T-helper 2 cell treated with Interferon-gamma antibody and Interleukin-4, amounts not matched to agents 5 μg/mL and 100 μg/mL, for 36 hours (primary cell): Measurements from ENCODE around the gene ROR2.

Experiments
- DNase-seq: peaks from one replicate; pipeline ENCODE4 v3.0.0; 2021; ENCODE audit warnings: low spot score
- H3K27ac Mint-ChIP-seq: one replicate; pipeline ENCODE4 v1.8.0; 2021; ENCODE audit warnings: mild to moderate bottlenecking, mixed read lengths
- H3K27me3 Mint-ChIP-seq: one replicate; pipeline ENCODE4 v1.8.0; 2021; ENCODE audit warnings: low read depth, mixed read lengths
- H3K36me3 Mint-ChIP-seq: one replicate; pipeline ENCODE4 v1.8.0; 2021; ENCODE audit warnings: low read depth, mixed read lengths
- H3K4me1 Mint-ChIP-seq: one replicate; pipeline ENCODE4 v1.8.0; 2021; ENCODE audit warnings: low read depth, mixed read lengths
- H3K4me3 Mint-ChIP-seq: one replicate; pipeline ENCODE4 v1.8.0; 2022; ENCODE audit warnings: mild to moderate bottlenecking, moderate library complexity, mixed read lengths
- H3K9me3 Mint-ChIP-seq: one replicate; pipeline ENCODE4 v1.8.0; 2021; ENCODE audit warnings: mixed read lengths

Gene ROR2

DNA sequence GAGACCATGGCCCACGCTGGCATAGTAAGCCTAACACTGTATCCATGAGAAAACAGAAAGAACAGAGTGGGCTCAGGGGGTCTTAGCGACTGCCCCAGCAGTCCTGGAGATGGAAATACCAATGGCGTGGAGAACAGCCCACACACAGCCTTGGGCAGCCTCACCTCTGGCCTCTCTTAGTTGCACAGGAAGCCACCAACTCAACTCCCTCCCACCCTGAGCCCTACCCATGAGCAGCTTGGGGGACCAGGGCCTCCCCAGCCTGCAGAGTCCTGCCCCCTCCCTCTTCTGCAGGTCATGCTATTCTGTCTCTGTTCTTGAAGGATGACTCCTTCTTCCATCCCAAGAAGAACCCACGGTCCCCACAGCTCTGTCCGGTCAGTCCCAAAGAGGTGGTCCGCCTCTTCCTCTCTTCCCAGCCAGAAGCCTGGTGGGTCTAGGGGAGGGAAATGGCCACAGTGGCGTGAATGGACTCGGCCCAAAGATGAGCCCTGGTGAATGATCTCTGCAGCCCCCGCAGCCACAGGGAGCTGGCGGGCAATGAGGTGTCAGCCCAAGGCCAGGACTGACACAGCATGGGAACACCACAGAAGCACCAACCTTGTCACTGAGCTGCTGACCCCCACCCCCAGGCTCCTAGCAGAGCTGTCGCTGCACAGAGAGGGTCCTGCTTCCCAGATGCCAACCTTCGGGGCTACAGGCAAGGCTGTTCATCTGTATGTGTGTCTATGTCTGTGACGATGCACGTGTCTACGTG lies 131.2 kb downstream of the ROR2 start:
- DNase-seq, result no peak
- H3K4me1 Mint-ChIP-seq, result no peaks in the 10 kb centered on the region
- H3K9me3 Mint-ChIP-seq, result no peaks in the 10 kb centered on the region
- no peaks in the 10 kb centered on the region for H3K27me3 Mint-ChIP-seq
- no peak overlapping the region for H3K27ac Mint-ChIP-seq
- H3K4me3 Mint-ChIP-seq, result no peak overlapping the region
- no peaks in the 10 kb centered on the region for H3K36me3 Mint-ChIP-seq

- no peak overlapping the region for H3K4me3 Mint-ChIP-seq
- no peaks in the 10 kb centered on the region for H3K27me3 Mint-ChIP-seq
- no peaks in the 10 kb centered on the region for H3K4me1 Mint-ChIP-seq
- DNase-seq, result no peak
- H3K27ac Mint-ChIP-seq, result no peak overlapping the region
- no peaks in the 10 kb centered on the region for H3K9me3 Mint-ChIP-seq
- H3K36me3 Mint-ChIP-seq, result no peaks in the 10 kb centered on the region
These were observed 131.8 kb downstream of the ROR2 start for GRCh38 chr9:91818225-91818585.

- Mint-ChIP-seq H3K4me3 (no peak overlapping the region), H3K36me3 (no peaks in the 10 kb centered on the region), H3K9me3 (no peaks in the 10 kb centered on the region)
These were observed 132.4 kb downstream of the ROR2 start for GRCh38 chr9:91817493-91818224.

DNA sequence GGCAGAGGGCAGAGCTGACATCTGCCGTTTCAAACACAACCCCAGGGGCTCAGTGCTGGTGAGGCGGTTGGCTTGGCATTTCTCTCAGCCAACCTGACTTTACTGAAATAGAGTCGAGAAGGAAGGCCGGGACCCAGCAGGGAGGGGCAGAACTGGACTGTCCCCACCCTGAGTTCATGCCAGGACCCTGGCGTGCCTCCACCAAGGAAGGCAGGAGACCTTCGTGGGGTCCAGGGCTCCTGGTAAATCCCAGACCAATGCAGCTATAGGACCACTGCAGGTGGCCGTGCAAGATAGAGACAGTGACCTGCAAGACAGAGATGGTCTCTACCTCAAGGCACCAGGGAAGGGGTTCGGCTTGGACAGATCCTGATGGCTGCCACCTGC lies 132.9 kb downstream of the ROR2 start:
- no peak overlapping the region for H3K4me3 Mint-ChIP-seq
- H3K27ac Mint-ChIP-seq, result no peak overlapping the region
- H3K4me1 Mint-ChIP-seq, result no peaks in the 10 kb centered on the region
- no peaks in the 10 kb centered on the region for H3K36me3 Mint-ChIP-seq
- no peaks in the 10 kb centered on the region for H3K9me3 Mint-ChIP-seq
- DNase-seq, result no peak
- H3K27me3 Mint-ChIP-seq, result no peaks in the 10 kb centered on the region

More at GRCh38 chr9:91817493-91818224, 132.4 kb downstream of the ROR2 start:
- DNase-seq, result no peak
- Mint-ChIP-seq H3K27ac (no peak overlapping the region), H3K27me3 (no peaks in the 10 kb centered on the region), H3K4me1 (no peaks in the 10 kb centered on the region)

- H3K4me1 Mint-ChIP-seq, result no peaks in the 10 kb centered on the region
- no peaks in the 10 kb centered on the region for H3K9me3 Mint-ChIP-seq
- no peaks in the 10 kb centered on the region for H3K27me3 Mint-ChIP-seq
- no peak overlapping the region for H3K27ac Mint-ChIP-seq
- H3K4me3 Mint-ChIP-seq, result no peak overlapping the region
- H3K36me3 Mint-ChIP-seq, result no peaks in the 10 kb centered on the region
- no peak for DNase-seq
These were observed 133.7 kb downstream of the ROR2 start for GRCh38 chr9:91816356-91816755.

DNA sequence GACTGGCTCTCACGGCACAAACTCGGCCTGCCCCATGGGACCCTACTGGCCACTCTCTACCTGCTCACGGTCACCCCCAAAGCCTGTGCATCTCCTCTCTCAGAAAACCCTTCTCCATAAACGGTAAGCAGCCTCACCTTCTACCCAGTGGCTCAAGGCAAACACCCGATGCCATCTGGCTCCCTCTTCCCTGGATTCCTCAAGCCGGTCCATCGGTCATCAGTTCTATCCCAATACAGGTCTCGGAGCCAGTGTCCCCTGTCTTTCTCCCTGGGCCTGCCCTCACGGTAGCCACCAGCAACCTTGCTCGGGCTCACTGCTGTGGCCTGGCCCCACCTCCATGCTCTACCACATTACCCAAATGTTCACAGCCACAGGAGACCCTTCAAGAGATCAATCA lies 134.1 kb downstream of the ROR2 start:
- Mint-ChIP-seq H3K4me1 (no peaks in the 10 kb centered on the region), H3K27me3 (no peaks in the 10 kb centered on the region), H3K9me3 (no peaks in the 10 kb centered on the region), H3K36me3 (no peaks in the 10 kb centered on the region), H3K27ac (no peak overlapping the region), H3K4me3 (no peak overlapping the region)
- no peak for DNase-seq

DNA sequence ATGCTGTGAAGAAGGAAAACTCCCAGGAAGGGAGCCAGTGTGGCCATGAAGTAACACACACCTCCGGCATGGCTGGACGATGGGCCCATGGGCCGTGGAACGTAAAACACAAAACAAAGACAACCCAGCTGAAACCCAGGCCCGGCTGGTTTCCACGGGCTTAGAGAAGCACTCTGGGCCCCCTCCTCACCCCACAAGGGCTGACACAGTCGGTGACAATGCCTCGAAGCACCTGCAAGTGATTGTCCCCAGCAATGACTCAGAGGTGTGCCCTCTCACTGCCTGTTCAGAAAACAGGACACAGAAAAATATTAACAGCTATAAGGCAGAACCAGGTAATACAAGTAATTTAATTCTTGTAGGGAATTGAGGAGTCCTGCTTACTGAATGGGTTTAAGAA lies 135.3 kb downstream of the ROR2 start:
- Mint-ChIP-seq H3K36me3 (no peaks in the 10 kb centered on the region), H3K27me3 (no peaks in the 10 kb centered on the region), H3K9me3 (no peaks in the 10 kb centered on the region), H3K4me1 (no peaks in the 10 kb centered on the region), H3K4me3 (no peak overlapping the region), H3K27ac (no peak overlapping the region)
- no peak for DNase-seq

DNA sequence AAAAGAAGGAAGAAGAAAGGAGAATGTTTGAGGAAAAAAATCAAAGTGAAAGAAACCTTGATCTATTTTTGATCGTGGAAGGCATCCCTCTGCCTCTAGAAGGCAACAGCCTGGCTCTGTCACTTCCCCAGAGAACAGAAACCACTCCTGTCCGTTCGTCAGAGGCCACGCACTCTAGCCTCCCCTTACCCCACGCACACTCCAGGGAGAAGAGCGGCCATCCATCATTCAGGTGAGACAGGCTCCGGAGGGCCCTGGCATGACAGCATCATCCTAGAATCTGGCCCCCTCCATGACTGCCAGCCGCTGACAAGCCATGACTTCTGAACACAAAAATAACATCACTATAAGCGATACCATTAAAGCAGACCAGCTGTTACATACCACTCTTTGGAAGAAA lies 135.8 kb downstream of the ROR2 start:
- H3K9me3 Mint-ChIP-seq, result no peaks in the 10 kb centered on the region
- no peaks in the 10 kb centered on the region for H3K4me1 Mint-ChIP-seq
- no peaks in the 10 kb centered on the region for H3K27me3 Mint-ChIP-seq
- H3K27ac Mint-ChIP-seq, result no peak overlapping the region
- no peak for DNase-seq
- H3K4me3 Mint-ChIP-seq, result no peak overlapping the region
- no peaks in the 10 kb centered on the region for H3K36me3 Mint-ChIP-seq

- no peak overlapping the region for H3K27ac Mint-ChIP-seq
- no peak overlapping the region for H3K4me3 Mint-ChIP-seq
- H3K27me3 Mint-ChIP-seq, result no peaks in the 10 kb centered on the region
- H3K4me1 Mint-ChIP-seq, result no peaks in the 10 kb centered on the region
- H3K36me3 Mint-ChIP-seq, result no peaks in the 10 kb centered on the region
- H3K9me3 Mint-ChIP-seq, result no peaks in the 10 kb centered on the region
- DNase-seq, result no peak
These were observed 136.7 kb downstream of the ROR2 start for GRCh38 chr9:91813176-91813795.

- no peaks in the 10 kb centered on the region for H3K4me1 Mint-ChIP-seq
- no peaks in the 10 kb centered on the region for H3K9me3 Mint-ChIP-seq
- no peaks in the 10 kb centered on the region for H3K36me3 Mint-ChIP-seq
- H3K27me3 Mint-ChIP-seq, result no peaks in the 10 kb centered on the region
- DNase-seq, result no peak
- H3K4me3 Mint-ChIP-seq, result no peak overlapping the region
- H3K27ac Mint-ChIP-seq, result no peak overlapping the region
These were observed 137.8 kb downstream of the ROR2 start for GRCh38 chr9:91812191-91812590.

DNA sequence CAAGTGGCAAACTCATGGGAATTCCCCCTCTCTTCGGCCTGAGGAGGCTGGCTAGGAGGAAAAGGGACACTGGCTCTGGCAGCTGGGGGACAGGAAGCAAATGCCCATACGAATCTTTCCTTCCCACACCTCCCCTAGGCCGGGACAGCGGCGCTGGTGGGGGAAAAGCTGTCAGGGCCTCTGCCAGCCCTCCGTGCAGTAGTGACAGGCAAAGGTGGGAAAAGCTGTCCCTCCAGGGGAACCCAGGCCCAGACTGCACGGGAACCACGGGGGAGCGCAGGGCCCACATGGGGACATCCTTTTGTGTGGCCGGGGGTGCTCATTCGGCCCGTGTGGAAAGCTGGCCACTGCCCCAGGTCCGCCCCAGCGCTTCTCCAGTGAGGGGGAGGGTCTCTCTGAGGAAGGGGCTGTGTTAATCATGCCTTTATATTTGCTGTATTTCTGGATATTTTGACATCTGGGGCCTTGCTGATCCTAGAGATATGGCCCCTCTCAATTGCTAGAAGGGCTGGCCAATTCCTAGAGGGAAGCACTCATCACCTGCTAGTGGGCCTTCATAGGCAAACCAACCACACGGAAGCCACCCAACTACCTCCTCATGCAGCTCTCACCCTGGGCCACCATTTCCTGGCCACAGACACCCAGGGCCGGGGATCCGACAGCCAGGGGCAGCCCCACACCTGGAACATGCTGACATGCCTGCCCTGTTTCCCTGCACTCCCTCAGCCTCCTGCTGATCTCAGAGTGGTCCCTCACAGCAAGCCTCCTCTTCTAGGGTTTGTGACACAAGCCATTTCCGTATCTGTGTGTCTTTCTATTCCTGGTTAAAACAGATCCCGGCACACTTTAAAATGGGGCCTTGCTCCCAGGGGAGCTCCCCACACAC lies 138.8 kb downstream of the ROR2 start:
- Mint-ChIP-seq H3K4me3 (no peak overlapping the region), H3K9me3 (no peaks in the 10 kb centered on the region), H3K27me3 (no peaks in the 10 kb centered on the region), H3K36me3 (no peaks in the 10 kb centered on the region), H3K4me1 (no peaks in the 10 kb centered on the region), H3K27ac (no peak overlapping the region)
- DNase-seq, result no peak

DNA sequence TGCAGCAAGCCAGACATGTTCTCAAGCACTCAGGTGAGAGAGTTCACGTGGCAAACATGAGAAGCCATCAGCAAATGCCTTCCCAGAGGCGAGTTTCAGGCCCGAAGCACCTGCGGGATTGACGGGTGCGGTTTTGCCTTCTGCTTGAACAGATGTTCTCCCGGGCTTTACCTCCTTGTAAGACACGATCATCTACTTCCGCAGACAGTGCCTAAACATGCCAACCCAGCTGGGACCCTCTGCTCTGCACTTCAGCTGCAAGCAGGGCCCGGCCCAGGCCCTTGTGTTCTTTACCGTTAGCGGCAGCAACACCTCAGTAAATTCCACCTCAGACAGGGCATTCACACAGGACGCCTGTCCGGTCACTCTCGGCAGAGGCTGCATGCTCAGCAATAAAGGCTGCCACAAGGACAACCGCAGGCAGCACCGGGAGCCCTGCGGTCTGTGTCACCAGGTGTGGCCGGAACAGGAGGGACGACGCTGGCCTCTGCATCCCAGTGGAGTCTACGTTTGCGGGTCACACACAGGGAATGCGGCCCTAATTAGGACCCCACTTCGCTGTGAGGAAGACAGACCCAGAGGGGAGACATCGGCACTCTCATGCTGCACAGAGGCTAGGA lies 139.6 kb downstream of the ROR2 start:
- Mint-ChIP-seq H3K36me3 (no peaks in the 10 kb centered on the region), H3K27me3 (peaks cover 3% of the 10 kb centered on the region), H3K4me1 (no peaks in the 10 kb centered on the region), H3K9me3 (no peaks in the 10 kb centered on the region), H3K4me3 (no peak overlapping the region), H3K27ac (no peak overlapping the region)
- DNase-seq, result no peak

- Mint-ChIP-seq H3K9me3 (no peaks in the 10 kb centered on the region), H3K4me1 (no peaks in the 10 kb centered on the region), H3K36me3 (no peaks in the 10 kb centered on the region), H3K4me3 (no peak overlapping the region), H3K27me3 (peaks cover 5% of the 10 kb centered on the region), H3K27ac (no peak overlapping the region)
- no peak for DNase-seq
These were observed 140.3 kb downstream of the ROR2 start for GRCh38 chr9:91809581-91810285.
